HG03064 (cell line): ENCODE data around the gene INTS4.
"Not testable (repeated sequence)": the region's sequence is repeated elsewhere in the genome, so short reads cannot be mapped to it uniquely, and the experiment has no call there.

Experiments
- ATAC-seq: cut with Tn5 transposase; IDR thresholded peaks from one replicate; pipeline ENCODE4 v1.9.1; 2021; ENCODE audit warnings: low read depth; ENCODE audit not compliant: unreplicated experiment

The INTS4 gene, protein sequence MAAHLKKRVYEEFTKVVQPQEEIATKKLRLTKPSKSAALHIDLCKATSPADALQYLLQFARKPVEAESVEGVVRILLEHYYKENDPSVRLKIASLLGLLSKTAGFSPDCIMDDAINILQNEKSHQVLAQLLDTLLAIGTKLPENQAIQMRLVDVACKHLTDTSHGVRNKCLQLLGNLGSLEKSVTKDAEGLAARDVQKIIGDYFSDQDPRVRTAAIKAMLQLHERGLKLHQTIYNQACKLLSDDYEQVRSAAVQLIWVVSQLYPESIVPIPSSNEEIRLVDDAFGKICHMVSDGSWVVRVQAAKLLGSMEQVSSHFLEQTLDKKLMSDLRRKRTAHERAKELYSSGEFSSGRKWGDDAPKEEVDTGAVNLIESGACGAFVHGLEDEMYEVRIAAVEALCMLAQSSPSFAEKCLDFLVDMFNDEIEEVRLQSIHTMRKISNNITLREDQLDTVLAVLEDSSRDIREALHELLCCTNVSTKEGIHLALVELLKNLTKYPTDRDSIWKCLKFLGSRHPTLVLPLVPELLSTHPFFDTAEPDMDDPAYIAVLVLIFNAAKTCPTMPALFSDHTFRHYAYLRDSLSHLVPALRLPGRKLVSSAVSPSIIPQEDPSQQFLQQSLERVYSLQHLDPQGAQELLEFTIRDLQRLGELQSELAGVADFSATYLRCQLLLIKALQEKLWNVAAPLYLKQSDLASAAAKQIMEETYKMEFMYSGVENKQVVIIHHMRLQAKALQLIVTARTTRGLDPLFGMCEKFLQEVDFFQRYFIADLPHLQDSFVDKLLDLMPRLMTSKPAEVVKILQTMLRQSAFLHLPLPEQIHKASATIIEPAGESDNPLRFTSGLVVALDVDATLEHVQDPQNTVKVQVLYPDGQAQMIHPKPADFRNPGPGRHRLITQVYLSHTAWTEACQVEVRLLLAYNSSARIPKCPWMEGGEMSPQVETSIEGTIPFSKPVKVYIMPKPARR

DNA sequence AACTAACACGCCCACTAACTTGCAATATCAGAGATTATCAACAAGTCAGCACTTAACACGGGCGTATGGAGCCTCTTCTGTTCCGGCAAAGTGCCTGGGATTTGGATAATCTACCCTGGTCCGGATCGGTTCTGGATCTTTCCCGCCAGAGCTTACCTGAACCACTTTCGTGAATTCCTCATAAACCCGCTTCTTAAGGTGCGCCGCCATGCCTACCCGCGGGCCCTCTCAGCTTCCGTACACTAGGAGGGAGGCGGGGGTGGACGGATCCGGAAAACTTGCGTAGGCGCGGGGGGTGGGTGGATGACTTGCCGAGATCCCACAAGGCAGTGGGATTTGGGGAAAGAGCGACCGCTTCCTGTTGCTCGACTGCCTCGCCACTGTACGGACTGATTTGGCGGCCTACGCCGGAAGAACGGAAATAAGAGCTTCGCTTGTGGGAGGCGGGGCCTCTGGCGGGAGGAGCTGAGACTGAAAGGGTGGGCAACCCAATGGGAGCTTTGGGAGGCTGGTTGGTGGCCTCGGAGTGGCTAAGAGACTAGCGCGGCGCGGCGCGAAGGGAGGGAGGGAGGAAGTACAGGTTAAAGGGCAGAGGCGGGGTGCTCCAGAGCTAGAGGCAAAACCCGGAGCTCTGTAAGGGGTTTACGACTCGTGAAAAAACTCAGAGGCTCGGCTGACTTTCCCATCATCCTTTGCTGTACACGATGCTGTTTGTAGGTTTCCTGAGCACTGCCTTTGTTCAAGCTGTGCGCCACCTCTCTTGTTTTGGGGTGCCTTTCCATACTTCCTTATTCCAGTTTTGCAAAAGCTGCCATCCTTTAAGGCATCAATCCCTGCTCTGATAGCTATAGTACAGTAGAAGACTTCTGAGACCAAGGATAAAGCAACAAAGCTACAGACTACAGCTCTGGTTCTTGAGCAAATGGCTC is at the start of gene INTS4:
Gene INTS4, minus strand, starts transcription at position 235 of the 929 bp plus-strand sequence. Its CDS starts 25 bp downstream, at position 210.
- peak; percentile 98 for ATAC-seq

DNA sequence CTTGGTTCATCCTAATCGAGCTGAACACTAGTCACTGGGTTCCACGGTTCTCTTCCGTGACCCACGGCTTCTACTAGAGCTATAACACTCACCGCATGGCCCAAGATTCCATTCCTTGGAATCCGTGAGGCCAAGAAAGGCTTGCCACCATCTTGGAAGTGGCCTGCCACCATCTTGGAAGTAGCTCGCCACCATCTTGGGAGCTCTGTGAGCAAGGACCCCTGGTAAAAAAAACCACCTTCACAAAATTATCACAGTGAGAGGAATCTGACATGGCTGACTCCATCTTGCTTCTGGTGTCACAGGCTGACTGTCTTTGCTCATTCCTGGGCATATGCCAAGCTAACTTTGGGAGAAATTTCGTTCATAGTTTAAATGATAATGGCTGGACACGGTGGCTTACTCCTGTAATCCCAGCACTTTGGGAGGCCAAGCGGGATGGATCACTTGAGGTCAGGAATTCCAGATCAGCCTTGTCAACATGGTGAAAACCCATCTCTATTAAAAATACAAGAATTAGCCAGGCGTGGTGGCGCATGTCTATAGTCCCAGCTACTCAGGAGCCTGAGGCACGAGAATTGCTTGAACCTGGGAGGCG is 47.5 kb upstream of the INTS4 start:
- ATAC-seq = no peak

DNA sequence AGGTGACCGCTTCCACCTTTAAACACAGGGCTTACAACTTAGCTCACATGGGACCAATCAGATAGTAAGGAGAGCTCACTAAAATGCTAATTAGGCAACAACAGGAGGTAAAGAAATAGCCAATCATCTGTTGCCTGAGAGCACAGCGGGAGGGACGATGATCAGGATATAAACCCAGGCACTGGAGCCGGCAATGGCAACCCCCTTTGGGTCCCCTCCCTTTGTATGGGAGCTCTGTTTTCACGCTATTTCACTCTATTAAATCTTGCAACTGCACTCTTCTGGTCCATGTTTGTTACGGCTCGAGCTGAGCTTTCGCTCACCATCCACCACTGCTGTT is 46.9 kb upstream of the INTS4 start:
- ATAC-seq = not testable (repeated sequence)

GRCh38 chr11:78040691-78041379 is 46.4 kb upstream of the INTS4 start:
- no peak for ATAC-seq

DNA sequence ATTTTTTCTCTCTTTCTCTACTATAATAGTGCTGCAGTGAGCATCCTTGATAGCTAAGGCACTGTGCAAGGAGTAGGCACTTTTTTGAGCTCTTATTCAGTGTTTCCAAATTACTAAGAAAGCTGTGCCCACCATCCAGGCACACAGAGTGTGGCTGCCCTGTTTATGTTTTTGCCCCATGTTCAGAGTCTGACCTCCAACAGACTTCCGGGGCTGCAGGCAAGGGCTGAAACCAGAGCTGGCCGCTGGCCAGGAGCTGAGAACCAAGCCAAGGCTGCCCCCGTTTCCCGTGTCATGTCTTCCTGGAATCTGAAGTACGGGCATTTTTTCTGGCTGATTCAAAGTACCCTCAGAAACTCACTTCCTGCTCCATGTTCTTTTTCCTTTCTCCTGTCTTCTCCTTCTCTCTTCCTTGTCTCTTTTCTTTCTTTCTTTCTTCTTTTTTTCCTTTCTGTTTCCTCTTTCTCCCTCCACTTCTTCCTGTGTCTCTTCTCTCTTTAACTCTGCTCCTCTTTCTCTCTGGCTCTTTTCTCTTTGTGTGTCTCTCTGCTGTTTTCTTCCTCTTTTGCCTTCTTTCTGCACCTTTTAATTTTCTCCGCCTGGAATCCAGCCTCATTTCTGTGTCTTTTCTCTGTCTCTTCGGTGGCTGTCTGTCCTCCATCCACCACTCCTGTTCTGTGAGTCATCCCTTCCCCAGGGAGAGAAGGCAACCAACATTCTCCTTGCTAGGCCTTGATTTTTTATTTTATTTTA is 45.6 kb upstream of the INTS4 start:
- ATAC-seq = peak; percentile 83

- ATAC-seq = peak; percentile 6
Observed at GRCh38 chr11:78039391-78039918, 45.0 kb upstream of the INTS4 start.

DNA sequence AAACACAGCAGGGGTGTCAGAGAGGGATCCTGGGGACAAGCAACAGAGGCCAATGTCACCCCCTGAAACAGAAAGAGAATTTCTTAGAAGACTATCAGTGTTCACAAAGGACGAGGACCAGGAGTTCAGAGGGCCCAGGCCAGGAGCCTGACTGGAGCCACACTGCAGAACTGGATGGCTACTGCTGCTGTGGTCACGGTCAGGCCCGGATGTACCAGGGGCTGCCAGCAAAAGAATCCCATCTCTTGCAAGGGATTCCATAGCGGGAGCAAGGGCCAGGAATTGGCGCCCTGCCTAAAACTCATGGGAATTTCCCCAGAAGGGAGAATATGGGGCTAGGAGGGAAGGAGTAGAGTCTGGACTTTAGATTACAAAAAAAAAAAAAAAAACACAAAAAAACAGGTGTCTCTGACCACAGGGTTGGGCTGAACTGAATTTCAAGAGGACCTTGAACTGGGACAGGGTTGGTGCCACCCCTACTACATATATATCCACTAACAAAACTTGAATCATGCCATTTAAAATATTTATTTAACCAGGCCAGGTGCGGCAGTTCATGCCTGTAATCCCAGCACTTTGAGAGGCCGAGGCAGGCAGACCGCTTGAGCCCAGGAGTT is 44.3 kb upstream of the INTS4 start:
- no peak for ATAC-seq

DNA sequence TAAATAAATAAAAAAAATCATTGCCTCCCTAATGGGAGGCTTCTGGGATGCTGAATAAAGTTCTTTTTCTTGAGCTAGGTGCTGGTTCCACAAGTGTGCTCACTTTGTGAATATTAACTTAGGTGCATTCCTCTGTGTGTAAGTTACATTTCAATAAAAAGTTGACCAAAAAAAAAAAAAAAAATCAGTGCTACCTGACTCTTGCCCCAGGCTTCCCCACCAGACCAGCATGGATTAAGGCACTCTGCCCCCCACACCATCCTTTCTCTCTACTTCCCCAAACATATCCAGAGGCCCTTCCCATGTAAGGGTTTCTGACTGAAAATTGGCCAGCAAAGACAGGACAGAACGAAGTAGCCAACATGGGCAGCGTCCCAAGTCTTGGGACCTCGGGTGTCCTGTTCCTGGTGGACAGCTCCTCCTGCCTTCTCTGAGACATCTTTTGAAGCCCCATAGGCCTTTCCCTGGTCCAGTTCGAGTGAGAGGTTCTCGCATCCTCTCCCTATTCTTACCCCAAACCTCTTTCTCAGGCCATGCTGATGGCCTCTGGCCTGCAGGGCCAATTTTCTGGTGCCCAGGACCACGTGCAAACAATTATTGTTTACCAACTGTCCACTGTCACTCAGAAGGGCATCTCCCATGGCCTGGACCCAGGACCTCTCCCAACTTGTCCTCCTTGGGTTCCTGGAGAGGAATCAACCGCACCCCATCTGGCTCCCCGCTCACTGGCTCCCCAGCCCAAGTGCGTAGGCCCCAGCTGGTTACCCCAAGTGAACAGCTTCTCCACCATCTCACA is 43.6 kb upstream of the INTS4 start:
- ATAC-seq = no peak

GRCh38 chr11:78037056-78037455 is 42.6 kb upstream of the INTS4 start:
- ATAC-seq = no peak

GRCh38 chr11:78036313-78036712 is 41.8 kb upstream of the INTS4 start:
- ATAC-seq = no peak

DNA sequence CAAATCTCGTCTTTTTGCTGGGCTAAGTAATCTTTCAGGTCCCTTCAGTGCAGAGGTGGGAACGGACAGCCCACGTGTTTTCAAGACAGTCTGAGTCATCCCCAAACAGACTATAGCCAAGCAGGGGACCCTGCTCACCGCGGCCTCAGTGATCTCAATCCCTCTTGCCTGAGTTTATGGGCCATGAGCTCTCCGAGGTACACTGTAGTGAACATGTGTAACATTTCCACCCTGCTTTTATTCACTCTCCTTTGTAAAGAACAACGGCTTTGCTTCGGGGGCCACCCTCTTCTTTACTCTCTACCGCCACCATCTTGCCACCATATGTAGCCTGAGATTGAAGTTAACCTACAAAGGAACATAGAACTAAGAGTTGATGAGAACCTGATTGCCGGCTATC is 40.2 kb upstream of the INTS4 start:
- no peak for ATAC-seq

DNA sequence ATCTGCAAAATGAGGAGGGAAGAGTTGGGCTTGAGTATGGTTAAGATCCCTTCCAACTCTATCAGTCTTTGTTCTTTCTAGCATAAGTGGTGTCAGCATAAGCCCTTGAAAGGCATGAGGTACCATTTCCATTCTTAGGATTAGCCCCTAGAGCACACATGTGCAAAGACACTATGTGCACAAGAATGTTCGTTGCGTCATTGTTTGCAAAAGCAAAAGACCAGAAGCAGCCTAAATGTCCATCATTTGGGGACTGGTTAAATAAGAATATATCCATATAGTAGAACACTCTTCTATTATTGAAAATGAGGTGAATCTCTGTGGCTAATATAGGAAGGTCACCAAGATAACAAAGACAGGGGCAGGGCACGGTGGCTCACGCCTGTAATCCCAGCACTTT is 38.6 kb upstream of the INTS4 start:
- no peak for ATAC-seq

DNA sequence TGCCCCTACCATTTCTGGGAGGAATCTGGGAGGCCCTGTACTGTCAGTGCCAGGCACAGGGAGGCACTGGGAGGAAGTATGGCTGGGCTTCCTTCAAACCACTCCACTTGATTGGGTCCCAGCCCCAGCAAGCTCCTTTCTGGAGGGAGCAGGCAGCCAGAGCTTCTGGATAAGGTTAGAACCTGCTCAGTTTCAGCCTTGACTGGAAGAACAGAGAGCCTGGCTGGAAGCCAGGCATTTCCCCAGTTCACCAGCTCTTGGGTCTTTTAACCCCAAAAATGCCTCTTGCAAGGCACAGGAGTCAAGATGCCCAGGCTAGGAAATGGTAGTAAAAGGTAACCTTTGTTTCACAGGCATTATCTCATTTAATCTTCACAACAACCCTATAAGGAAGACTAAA is 37.6 kb upstream of the INTS4 start:
- ATAC-seq = no peak

DNA sequence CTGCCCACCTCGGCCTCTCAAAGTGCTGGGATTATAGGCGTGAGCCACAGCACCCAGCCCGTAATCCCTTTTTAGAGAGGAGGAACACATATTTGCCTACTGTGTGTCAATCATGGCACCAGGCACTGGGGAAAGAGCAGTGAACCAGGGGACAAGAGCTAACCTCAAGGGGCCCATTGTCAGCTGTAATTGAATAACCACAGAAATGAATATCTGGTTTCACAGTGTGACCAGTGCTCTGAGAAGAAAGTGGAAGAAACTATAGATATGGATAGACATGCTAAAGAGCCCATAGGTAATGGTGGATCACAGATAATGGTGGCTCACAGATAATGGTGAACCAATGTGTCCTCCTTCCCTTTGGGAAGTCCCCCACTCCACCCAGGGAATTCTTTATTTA is 37.2 kb upstream of the INTS4 start:
- ATAC-seq = peak; percentile 79

DNA sequence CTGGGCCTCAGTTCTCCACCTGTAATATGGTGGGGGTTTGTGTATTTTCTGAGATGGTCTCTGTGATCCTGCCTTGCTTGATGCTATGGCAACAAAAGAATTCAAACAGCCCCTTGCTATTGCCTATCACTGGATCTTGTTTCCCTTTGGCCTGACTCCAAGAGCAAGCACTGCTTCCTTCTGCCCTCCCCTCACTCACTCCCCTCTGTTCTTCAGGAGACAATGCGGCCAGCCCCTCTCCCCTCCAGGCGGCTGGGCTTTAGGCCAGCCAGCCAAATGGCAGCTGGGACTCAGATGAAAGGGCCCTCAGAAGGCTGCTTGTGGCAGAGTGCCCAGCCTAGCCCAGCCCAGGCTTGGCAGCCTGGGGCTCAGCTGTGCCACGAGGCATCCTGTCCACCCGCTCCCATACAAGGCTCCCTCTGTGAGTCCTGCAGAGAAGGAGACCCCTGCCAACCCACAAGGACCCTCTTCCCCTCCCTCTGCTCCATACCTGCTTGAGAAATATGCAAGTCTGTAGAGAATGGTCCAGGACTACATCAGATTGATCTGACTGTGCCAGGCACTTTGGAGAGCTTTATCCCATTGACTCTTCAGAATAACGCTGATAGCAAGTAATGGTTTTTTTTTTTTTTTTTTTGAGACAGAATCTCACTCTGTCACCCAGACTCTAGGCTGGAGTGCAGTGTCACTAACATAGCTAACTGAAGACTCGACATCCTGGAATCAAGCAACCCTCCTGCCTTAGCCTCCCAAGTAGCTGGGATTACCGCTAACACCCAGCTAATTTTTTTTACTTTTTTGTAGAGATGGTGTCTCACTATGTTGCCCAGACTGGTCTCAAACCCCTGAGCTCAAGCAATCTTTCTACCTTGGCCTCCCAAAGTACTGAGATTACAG is 36.2 kb upstream of the INTS4 start:
- no peak for ATAC-seq

DNA sequence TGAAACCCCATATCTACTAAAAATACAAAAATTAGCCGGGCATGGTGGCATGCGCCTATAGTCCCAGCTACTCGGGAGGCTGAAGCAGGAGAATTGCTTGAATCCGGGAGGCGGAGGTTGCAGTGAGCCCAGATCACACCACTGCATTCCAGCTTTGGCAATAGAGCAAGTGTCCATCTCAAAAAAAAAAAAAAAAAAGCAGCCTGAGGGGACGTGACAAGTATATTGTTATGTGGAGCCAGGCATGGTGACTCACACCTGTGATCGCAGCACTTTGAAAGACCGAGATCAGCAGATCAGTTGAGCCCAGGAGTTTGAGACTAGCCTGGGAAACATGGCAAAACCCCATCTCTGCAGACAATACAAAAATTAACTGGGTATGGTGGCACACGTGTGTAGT is 34.0 kb upstream of the INTS4 start:
- not testable (repeated sequence) for ATAC-seq
